HG03439 (cell line): ENCODE results near the gene ZFP36L1.
"Not testable (repeated sequence)": the region's sequence is repeated elsewhere in the genome, so short reads cannot be mapped to it uniquely, and the experiment has no call there.

Experiments used
- ATAC-seq: cut with Tn5 transposase; IDR thresholded peaks from one replicate; pipeline ENCODE4 v1.9.1; 2021; ENCODE audit warnings: mild to moderate bottlenecking, moderate library complexity; ENCODE audit not compliant: unreplicated experiment

ZFP36L1 gene

GRCh38 chr14:68766299-68767247 is 26.3 kb downstream of the ZFP36L1 start:
- no peak for ATAC-seq

GRCh38 chr14:68763843-68764242 is 29.0 kb downstream of the ZFP36L1 start:
- ATAC-seq: not testable (repeated sequence)

- no peak for ATAC-seq
These were observed 29.7 kb downstream of the ZFP36L1 start for GRCh38 chr14:68762953-68763764.

GRCh38 chr14:68761391-68761790 is 31.5 kb downstream of the ZFP36L1 start:
- ATAC-seq: no peak

GRCh38 chr14:68760761-68761160 is 32.1 kb downstream of the ZFP36L1 start:
- no peak for ATAC-seq

GRCh38 chr14:68759937-68760336 is 32.9 kb downstream of the ZFP36L1 start:
- ATAC-seq: no peak

- no peak for ATAC-seq
These were observed 33.8 kb downstream of the ZFP36L1 start for GRCh38 chr14:68759017-68759560.

GRCh38 chr14:68758301-68758700 is 34.6 kb downstream of the ZFP36L1 start:
- no peak for ATAC-seq

- ATAC-seq: no peak
These were observed 35.2 kb downstream of the ZFP36L1 start for GRCh38 chr14:68757618-68758081.

GRCh38 chr14:68756734-68757133 is 36.1 kb downstream of the ZFP36L1 start:
- no peak for ATAC-seq

GRCh38 chr14:68756000-68756481 is 36.8 kb downstream of the ZFP36L1 start:
- no peak for ATAC-seq

GRCh38 chr14:68755016-68755353 is 37.9 kb downstream of the ZFP36L1 start:
- no peak for ATAC-seq

GRCh38 chr14:68753690-68754089 is 39.2 kb downstream of the ZFP36L1 start:
- ATAC-seq: no peak

- no peak for ATAC-seq
These were observed 40.4 kb downstream of the ZFP36L1 start for GRCh38 chr14:68752271-68753006.

GRCh38 chr14:68749487-68750475 is 43.1 kb downstream of the ZFP36L1 start:
- ATAC-seq: no peak

- ATAC-seq: no peak
These were observed 44.2 kb downstream of the ZFP36L1 start for GRCh38 chr14:68748691-68749090.

- no peak for ATAC-seq
These were observed 44.6 kb downstream of the ZFP36L1 start for GRCh38 chr14:68748260-68748659.

- ATAC-seq: no peak
These were observed 45.5 kb downstream of the ZFP36L1 start for GRCh38 chr14:68747393-68747792.

GRCh38 chr14:68744613-68745012 is 48.3 kb downstream of the ZFP36L1 start:
- no peak for ATAC-seq
